HUDEP-2 (cell line): ENCODE data around the gene OTOP3.

Experiments
- DNase-seq, 76 experiments: peaks; one replicate each; lab custom pipeline; 2025; ENCODE audit not compliant: unreplicated experiment in 76 of 76; lab: John Stamatoyannopoulos, UW

The OTOP3 gene

GRCh38 chr17:74938194-74938950, 2.7 kb downstream of the OTOP3 start:
- DNase-seq, result no peak

DNA sequence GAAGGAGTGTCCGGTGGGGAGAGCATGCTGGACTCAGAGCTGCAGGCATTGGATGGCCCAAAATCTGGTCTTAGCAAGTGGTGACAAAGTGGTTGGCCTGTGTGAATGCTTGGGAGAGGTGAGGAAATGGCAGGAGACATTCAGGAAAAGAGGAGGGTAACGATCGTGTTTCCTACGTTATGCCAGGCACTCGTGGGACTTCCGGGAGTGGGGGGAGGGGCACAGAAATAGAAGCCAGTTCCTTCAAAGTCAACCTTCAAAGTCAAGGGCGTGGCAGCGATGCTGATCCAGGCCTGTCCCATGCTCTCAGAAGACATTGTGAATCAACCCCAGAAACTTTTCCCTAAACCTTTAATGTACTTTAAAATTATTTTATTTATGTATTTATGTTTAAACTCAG, 3.8 kb downstream of the OTOP3 start:
- DNase-seq, result no peak

DNA sequence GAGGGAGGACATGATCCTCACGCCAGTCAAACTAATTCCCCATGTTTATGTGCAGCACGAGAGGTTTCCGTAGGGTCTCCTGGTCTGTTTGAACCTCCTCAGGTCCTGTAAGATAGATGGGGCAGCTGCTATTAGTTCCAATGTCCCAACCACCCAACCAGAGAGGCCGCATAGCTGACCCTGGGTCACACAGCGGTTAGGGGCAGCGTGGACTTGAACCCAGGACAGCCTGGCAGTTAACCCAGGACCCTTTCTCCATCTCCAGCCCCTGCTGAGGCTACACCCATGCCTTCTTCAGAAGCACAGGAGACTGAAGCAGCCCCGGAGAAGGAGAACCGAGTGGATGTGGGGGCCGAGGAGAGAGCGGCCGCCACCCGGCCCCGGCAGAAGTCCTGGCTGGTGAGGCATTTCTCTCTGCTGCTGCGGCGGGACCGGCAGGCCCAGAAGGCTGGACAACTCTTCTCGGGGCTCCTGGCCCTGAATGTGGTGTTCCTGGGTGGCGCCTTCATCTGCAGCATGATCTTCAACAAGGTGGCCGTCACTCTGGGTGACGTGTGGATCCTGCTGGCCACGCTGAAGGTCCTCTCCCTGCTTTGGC, 5.5 kb downstream of the OTOP3 start:
- no peak for DNase-seq

- DNase-seq, result no peak
Observed at GRCh38 chr17:74943808-74944522, 8.3 kb downstream of the OTOP3 start.

- no peak for DNase-seq
Observed at GRCh38 chr17:74945543-74945942, 9.8 kb downstream of the OTOP3 start.

DNA sequence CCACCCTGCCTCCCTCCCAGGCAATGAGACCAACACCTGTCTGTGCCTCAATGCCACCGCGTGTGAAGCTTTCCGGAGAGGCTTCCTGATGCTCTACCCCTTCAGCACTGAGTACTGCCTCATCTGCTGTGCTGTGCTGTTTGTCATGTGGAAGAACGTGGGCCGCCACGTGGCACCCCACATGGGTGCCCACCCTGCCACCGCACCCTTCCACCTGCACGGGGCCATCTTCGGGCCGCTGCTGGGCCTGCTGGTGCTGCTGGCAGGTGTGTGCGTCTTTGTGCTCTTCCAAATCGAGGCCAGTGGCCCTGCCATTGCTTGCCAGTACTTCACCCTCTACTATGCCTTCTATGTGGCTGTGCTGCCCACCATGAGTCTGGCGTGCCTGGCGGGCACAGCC, 10.9 kb downstream of the OTOP3 start:
- no peak for DNase-seq

DNA sequence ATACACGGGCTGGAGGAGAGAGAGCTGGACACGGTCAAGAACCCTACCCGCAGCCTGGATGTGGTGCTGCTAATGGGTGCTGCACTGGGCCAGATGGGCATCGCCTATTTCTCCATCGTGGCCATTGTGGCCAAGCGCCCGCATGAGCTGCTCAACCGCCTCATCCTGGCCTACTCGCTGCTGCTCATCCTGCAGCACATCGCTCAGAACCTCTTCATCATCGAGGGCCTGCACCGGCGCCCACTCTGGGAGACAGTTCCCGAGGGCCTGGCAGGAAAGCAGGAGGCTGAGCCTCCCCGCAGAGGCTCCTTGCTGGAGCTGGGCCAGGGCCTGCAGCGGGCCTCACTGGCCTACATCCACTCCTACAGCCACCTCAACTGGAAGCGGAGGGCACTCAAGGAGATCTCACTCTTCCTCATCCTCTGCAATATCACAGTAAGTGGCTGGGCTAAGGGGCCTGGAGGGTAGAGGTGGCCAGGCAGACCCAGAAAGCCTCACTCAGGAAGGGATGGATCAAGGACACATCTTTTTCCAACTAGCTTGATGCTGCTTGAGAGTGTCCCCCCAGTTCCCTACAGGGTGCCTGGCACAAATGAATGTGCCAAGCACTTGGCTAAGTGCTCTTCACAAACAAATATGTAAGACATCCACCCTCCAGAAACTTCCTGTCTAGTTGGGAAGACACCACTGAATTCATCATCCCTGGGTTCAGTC, 11.5 kb downstream of the OTOP3 start:
- no peak for DNase-seq

DNA sequence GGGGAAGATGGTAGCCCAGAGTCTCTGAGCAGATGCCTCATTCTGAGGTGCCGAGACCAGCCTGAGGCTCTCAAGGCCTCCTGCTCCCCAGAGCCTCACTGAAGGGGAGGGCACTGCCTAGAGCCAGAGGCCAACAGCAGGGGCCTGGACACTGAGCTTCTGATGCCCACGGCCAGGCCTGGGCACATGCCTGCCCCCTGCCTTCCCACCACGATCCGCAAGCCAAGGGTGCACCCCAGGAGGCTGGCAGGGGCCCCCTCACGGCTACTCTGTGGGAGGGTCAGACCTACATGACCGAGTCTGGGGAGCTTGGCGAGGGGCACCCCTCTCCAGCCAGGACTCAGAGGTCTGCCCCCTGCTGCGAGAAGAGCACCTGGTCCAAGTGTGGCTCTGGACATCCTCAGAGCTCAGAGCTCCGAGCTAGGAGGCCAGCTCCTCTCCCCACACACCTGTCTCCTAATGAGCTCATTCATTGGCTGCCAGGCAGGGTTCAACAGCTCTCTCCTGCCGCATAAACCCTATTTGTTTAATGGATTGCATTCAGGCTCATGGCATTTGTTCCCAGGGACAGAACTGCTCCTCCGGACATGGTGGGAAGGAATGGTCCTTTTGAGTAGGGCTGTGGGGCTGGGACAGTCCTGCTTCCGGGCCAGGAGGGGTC, 13.9 kb downstream of the OTOP3 start:
- DNase-seq, result no peak

DNA sequence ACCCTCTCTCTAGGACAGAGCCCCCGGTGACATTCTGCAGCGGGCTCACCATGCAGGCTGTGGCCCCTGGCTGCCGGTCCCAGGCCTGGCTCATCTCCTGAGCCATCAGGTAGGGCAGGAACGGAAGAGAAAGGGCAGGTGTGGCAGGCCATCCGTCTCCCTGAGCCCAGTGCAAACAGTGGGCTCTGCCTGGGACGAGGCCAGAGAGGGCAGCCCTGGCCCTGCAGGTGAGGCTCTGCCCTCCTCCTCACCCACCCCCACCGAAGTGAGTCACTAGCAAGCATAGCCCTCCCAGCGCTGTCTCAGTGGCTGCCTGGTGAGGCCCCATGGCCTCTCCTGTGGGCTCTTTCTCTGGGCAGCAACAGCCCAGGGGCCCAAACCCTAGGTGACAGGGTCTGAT, 14.5 kb downstream of the OTOP3 start:
- DNase-seq, result no peak

DNA sequence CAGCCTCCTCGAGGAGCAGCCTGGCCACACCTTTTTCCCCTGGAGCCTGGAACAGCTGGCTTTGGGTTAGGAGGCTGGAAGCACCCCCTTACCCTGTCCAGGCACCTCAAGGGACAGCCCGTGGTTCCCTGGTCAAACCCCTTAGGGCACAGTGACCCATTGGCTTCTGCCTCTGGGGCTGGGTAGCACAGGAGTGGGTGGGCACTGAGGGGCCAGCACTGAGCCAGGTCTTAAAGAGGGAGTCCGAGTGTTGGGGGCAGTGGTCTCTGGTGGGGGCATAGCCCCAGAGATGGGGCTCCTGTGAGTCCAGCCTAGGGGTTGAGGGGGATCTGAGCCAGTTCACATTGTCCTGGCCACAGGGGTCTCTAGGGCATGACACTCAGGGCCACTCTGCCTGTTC, 15.4 kb downstream of the OTOP3 start:
- no peak for DNase-seq

- no peak for DNase-seq
Observed at GRCh38 chr17:74951680-74952421, 16.2 kb downstream of the OTOP3 start.

- no peak for DNase-seq
Observed at GRCh38 chr17:74952431-74953133, 16.9 kb downstream of the OTOP3 start.

DNA sequence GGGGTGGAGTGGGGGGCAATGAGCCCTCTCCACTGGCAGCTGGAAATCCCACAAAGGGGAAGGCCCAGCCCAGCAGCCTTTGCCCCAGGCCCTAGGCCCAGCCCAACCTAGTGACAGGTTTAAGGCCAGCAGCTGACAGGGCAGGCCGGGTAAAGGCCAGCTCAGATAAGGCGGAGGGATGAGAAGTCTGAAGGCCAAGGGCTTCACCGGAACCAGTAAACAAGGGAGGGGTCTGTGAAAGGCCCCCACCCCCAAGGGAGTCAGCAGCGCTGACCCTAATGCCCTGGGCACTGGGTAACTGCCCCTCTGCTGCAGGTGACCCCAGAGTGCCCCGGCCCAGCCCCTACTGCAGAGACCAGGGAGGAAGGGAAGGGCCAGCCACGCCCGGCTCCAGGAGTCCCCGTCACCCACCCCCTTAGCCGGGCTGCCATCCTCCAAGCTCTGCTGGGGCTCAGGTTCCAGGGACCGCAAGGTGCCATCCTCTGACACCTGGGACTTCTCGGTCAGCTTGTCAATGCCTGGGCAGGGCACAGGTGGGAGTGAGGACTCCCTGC, 17.5 kb downstream of the OTOP3 start:
- no peak for DNase-seq

DNA sequence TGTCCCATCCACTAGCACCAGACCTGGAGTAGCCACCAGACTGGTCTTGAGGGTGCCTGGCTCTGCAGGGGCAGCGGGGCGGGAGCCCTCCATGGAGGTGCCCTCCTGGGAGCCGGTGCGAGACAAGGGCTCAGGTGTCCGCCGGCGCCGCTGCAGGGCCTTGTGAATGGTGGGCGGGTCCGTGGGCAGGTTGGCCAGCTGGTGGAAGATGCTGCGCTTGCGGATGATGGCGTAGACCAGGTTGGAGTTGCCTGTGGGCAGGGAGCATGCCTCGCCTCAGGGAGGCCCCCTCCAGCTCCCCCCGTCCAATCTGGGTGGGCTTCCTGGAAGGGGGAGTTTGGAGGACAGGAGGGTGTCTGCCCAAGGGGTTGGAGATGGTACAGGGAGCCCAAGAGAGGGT, 18.4 kb downstream of the OTOP3 start:
- DNase-seq, result no peak

DNA sequence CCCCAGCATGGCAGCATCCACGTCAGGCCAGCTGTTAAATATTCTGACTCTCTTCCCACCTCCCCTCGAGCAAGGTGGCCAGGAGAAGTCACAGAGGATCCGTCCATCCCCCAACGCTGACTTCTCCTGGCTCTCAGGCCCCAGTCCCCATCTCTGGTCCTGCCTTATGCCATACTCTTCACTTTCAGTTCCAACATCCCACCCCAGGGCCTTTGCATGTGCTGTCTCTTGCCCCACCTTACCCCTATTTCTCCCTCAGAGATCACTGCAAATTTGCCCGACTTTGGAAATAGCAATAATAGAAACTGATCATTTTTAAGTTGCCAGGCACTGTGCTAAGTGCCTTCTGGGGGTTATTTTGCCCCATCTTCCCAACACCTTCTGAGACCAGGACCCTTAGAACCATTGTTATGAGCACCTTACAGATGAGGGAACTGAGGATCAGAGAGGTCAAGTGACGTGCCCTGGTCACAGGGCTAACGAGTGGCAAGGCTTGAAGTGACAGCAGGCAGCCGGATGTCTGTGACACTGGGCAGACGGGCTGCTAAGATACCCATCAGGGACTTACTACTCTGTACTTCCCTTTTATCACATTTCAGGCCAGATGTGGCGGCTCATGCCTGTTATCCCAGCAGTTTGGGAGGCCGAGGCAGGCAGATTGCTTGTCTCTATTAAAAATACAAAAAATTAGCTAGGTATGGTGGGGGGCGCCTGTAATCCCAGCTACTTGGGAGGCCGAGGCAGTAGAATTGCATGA, 19.1 kb downstream of the OTOP3 start:
- DNase-seq, result peak in 14 of 76 experiments; percentile 6 to 43 (median 14)

DNA sequence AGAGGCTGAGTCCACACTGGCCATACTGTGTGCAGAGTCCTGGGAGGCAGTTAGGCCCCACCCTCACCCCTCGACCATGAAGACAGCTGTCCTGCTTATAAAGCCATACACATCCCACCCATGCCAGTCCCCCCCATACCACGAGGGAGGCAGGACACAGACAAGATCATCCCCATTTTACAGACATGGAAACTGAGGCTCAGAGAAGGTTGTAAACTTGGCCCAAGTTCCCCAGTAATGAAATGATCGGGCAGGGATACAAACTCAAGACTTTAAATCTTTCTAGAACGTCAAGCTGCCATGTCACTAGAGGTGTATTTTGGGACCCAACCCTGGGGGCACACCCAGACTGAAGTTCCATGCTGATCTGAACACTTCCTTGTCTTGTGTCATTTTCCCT, 20.4 kb downstream of the OTOP3 start:
- no peak for DNase-seq

DNA sequence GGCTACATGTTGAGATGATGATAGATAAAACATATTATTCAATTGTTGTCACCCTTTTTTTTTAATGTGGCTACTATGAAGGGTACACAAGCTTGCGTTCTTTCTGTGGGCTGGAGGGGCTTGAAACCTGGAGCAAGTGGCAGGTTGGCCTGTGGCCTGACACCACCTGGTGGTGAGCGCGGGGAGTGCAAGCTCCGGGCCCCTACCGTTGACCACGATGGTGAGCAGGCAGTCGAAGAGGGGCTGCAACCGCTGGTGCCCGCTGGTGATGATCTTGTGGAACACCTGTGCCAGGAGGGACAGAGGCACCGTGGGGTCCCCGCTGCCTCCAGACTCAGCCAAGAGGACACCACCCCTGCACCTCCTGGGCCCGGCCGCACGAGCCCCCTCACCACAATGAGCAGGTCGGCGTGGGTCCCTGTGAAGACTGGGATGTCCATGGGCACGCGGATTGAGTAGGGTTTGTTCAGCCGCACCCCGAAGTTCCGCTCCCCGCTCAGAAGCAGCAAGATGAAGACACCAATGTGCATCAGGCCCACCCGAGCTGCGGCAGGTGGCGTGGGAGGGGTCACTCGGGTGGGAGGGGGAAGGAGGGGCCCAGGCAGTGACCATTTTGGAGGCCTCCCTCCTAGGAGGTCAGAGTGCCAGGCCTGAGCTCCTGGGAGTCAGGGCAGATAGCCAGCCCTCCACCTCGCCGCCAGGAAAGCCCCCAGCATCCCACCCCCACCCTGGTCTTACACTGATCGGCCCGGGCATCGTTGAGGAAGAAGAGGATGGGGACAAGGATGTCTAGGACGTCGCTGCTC, 22.4 kb downstream of the OTOP3 start:
- DNase-seq, result peak in 64 of 76 experiments; percentile 5 to 81 (median 54)
